Stimulated activated CD4-positive, alpha-beta T cell treated with anti-CD3 and anti-CD28 coated beads, Interleukin-2, amount 100 ng/mL, for 48 hours (primary cell): ENCODE data around the gene MTRF1.

ENCODE experiments used
- DNase-seq, 2 donors: peaks; one replicate each; pipeline ENCODE4 v3.0.0-alpha.2; 2020

MTRF1 gene, protein sequence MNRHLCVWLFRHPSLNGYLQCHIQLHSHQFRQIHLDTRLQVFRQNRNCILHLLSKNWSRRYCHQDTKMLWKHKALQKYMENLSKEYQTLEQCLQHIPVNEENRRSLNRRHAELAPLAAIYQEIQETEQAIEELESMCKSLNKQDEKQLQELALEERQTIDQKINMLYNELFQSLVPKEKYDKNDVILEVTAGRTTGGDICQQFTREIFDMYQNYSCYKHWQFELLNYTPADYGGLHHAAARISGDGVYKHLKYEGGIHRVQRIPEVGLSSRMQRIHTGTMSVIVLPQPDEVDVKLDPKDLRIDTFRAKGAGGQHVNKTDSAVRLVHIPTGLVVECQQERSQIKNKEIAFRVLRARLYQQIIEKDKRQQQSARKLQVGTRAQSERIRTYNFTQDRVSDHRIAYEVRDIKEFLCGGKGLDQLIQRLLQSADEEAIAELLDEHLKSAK

GRCh38 chr13:41263261-41263971 lies at the start of gene MTRF1:
MTRF1 (minus strand) TSS chr13:41263576; CDS start chr13:41260907, 2,669 bp downstream.
- peak; percentile 65 to 67 for DNase-seq

- no peak for DNase-seq
These were observed 49.7 kb upstream of the MTRF1 start for GRCh38 chr13:41313117-41313516.

GRCh38 chr13:41312176-41312500 lies 48.8 kb upstream of the MTRF1 start:
- no peak for DNase-seq

- DNase-seq: peak; percentile 37 to 51
These were observed 48.2 kb upstream of the MTRF1 start for GRCh38 chr13:41311406-41312175.

DNA sequence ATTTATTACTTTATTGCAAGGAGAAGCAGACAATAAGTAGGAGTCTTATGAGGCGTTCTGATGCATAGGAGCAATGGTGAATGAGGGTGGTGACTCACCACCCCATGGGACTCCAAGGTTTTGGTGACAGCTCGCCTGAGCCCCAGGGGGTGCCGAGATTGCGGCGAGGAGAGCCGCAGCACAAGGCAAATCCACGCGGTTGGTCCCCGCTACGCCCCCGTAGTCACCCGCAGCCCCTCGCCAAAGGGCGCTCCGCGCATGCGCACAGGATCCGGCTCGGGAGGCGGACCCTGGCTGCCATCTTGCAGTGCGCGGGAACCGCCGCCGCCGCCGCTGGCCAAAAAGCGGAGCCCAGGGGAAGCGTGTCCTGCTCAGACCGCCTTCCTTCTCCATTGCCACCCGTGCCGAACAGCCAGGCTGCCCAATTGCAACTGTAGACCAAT lies 47.6 kb upstream of the MTRF1 start, which contains the start of gene NAA16:
Gene NAA16 (plus strand): TSS at position 305 of the 443 bp plus-strand sequence. CDS start 262 bp downstream, outside the sequence.
- peak; percentile 96 to 97 for DNase-seq

DNA sequence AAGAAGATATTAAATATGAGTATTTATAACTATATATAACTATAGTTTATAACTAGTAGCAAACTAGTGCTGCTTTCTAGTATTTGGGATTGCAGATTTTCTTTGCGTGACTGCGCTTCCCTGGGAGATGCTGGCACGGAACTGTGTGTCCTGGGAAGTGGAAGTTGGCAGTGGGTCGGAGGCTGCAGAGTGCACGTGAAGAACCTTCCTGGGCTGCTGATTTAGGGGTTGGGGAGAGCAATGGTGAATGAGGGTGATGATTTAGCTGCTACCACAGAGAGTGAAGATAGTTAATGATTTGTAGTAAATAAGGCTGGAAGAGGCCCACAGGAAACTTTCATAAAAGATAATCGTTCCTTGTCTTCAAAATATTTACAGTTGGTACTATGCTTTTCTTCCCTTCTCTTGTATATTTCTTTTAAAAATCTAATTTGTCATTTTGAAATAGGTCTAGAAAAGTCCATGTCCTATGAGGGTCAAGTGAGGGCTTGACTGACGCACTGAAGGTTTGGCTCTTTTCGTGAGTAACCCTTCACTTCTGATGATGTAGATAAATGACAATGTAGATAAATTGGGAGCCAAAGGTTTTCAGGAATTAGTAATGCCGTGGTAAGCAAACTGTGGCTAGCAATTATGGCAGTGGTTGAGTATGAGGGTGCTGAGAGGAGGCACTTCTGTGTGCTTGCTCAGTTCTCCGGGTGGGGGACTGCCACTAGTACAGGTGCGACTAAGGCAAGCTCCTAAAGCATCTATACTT lies 44.7 kb upstream of the MTRF1 start:
- no peak for DNase-seq

- no peak for DNase-seq
These were observed 43.1 kb upstream of the MTRF1 start for GRCh38 chr13:41306271-41307145.

- DNase-seq: no peak
These were observed 41.2 kb upstream of the MTRF1 start for GRCh38 chr13:41304551-41304950.

GRCh38 chr13:41302743-41303142 lies 39.4 kb upstream of the MTRF1 start:
- DNase-seq: no peak

DNA sequence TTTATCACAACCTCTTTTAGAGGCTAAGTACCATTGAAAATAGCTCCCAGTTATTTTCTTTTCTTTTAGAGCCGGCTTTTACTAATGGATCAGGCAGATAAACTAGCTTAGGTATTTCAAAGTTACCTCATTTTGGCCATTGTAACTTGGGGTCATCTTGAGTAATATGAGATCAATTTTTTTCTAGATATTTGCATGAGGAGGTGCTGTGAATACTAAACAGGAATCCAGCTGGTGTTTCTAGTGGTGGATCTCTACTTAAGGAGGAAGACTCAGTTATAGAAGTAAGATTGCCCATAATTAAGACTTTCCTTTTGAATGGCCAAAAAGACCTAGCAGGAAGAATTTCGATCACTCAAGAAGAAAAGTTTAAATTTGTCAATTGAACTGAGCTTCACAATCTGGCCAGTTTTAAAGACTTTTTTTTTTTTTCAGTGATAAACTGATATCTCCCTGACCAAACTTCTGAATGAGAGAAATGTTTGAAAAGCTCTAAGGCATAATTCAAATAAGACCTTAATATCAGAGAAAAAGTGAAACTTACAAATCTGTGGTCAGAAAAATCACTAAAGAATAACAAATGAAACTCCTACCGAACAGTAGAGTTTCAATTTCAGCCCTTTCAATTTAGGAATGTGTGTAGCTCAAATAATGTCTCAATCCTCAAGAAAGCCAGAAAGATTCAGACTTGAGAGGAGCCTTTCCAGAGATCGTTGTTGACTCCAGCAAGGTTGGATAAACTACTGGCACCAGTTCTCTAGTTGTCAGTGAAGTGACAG lies 36.1 kb upstream of the MTRF1 start:
- no peak for DNase-seq

- DNase-seq: no peak
These were observed 33.7 kb upstream of the MTRF1 start for GRCh38 chr13:41296879-41297646.

DNA sequence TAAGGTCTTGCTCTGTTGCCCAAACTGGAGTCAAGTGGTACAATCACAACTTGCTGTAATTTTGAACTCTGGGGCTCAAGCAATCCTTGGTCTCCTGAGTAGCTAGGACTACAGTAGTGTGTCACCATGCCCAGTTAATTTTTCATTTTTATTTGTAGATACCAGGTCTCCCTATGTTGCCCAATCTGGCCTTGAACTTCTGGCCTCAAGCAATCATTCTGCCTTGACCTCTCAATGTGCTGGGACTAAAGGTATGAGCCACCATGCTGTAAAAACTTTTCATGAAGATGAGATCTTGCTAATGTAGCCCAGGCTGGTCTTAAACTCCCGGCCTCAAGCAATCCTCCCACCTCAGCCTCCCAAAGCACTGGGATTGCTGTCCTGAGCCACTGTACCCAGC lies 32.6 kb upstream of the MTRF1 start:
- no peak for DNase-seq

DNA sequence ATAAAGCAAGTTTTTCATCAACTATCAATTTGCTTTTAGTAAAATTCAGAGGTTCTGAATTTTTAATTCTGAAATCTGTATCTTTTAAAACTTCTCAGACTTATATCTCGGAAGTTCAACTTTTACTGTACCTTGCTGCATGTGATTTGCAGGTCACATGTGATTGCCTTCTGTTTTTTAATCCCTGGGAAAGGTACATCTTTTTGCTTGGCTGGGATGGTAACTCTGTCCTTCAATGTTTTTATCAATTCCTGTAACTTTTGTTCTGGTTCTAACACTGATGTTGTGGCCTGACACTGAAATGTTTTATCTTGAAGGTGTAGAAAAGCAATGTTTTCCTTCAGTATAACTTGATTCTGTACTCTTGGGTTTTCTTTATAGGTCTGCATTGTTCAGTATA lies 31.5 kb upstream of the MTRF1 start:
- DNase-seq: no peak

DNA sequence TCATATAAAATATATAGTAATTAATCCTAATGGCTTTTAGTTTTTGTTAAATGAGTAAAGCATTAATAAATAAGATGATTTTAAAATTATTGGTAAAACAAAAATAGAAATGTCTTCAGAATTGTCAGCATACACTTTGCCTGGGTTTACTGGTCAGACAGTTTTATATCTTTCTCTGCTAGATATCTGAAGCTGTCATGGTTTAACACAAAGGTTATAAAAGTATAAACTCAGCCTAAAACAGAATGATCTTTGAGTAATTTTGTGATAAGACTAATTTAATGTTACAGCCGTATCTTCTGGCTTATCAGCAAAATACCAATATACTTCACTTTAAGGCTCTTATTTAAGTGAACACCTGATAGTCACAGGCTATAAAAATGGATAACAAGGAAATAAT lies 29.9 kb upstream of the MTRF1 start:
- no peak for DNase-seq

DNA sequence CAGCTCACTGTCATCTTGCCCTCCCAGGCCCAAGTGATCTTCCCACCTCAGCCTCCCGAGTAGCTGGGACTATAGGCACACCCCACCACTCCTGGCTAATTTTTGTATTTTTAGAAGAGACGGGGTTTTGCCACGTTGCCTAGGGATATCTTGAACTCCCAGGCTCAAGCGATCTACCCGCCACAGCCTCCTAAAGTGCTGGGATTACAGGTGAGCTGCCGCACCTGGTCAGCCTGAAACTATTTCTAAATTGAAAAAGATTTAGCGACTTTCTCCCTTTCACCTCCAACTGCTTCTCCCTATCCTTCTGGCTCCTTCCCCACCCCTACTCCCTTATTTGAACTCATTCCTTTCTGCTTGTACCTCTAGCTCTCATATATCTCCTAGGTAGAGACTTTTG lies 27.9 kb upstream of the MTRF1 start:
- DNase-seq: no peak

DNA sequence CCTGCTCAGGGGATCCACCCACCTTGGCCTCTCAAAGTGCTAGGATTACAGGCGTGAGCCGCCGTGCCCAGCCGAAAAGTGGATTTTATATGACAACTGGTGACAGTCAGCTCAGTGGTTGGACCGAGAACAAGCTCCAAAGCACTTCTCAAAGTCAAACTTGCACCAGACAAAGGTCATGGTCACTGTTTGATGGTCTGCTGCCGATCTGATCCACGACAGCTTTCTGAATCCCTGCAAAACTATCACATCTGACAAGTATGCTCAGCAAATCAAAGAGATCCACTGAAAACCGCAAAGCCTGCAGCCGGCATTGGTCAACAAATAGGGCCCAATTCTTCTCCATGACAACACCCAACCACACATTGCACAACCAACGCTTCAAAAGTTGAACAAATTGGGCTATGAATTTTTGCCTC lies 26.1 kb upstream of the MTRF1 start:
- DNase-seq: no peak

DNA sequence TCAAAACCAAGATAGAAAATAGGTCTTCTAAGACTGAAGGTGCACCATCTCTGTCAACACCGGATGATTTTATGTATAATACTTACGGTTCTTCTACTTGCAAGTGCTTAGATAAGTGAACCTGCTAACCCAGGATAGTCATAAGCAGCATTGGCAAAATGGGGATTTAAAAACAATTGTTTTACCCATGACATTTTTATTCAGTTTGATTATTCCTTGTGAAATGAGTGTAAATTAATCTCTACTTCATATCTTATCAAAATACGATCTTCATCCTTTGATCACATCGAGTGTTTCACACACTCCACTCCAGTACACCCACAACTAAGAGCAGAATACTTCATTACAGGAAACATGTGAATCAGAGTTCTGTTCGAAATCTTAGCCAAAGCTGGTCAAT lies 23.0 kb upstream of the MTRF1 start:
- DNase-seq: no peak

GRCh38 chr13:41284512-41285288 lies 21.3 kb upstream of the MTRF1 start:
- DNase-seq: no peak

GRCh38 chr13:41282129-41282571 lies 18.8 kb upstream of the MTRF1 start:
- no peak for DNase-seq
